ENCODE results near the gene DHX8.

DNA sequence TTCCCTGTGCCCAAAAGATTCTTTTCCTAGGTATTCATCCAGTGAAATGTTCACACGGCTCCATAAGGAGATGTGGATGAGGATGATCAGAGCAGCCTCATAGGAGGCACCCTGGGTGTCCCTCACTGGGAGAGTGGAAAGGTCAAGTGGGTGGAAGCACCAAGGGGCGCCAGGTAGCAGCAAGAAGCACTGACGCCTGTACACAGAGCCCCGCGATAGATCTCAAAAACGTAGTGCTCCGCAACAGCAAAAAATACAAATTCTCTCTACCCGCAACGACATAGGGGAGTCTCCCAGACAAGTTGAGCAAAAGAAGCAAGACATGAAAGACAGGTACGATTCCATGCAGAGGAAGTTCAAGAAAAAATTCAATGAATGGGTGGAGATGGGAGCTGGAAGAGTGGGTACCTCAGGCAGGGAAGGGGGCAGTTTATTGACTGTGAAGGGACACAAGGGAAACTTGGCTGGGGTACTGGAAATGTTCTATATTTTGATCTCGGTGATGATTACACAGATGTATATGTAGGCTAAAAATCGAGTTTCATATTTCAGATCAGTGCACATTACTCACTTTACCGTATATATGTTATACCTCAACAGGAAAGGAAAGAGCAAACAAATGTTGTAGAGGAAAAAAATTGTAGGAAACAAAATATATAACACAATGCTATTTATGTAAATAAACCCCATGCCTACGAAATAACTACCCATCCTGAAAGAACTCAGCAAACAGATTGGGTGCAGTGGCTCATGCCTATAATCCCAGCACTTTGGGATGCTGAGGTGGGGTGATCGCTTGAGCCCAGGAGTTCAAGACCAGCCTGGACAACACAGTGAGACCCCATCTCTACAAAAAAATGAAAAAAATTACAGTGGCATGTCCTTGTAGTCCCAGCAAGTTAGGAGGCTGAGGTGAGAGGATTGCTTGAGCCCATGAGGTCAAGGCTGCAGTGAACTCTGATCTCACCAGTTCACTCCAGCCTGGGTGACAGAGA, 80.1 kb downstream of the DHX8 start:
- TF ChIP-seq MXI1 (IDR thresholded peaks at IDR 0.05; ENCODE audit: borderline replicate concordance, low read depth, low read length): no peak
- TF ChIP-seq, protein P1, sequence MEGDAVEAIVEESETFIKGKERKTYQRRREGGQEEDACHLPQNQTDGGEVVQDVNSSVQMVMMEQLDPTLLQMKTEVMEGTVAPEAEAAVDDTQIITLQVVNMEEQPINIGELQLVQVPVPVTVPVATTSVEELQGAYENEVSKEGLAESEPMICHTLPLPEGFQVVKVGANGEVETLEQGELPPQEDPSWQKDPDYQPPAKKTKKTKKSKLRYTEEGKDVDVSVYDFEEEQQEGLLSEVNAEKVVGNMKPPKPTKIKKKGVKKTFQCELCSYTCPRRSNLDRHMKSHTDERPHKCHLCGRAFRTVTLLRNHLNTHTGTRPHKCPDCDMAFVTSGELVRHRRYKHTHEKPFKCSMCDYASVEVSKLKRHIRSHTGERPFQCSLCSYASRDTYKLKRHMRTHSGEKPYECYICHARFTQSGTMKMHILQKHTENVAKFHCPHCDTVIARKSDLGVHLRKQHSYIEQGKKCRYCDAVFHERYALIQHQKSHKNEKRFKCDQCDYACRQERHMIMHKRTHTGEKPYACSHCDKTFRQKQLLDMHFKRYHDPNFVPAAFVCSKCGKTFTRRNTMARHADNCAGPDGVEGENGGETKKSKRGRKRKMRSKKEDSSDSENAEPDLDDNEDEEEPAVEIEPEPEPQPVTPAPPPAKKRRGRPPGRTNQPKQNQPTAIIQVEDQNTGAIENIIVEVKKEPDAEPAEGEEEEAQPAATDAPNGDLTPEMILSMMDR (conservative IDR thresholded peaks at IDR 0.05; ENCODE audit: low read depth, low read length): no peak
- no peak for TF ChIP-seq MAFK (IDR thresholded peaks at IDR 0.05; ENCODE audit: low read depth, low read length)
- TF ChIP-seq CEBPB (IDR thresholded peaks at IDR 0.05; ENCODE audit: low read depth, low read length): no peak
- TF ChIP-seq POLR2A (IDR thresholded peaks at IDR 0.05; ENCODE audit: low read depth, low read length): no peak
